H9 (cell line): Measurements from ENCODE around the gene GALNT17. TPM values are rescaled to one million over a fixed set of nuclear protein-coding genes. Genes with fewer than 3 reads are reported as not detected.

Source experiments
- DNase-seq: peaks from one replicate; pipeline ENCODE4 v3.0.0-alpha.2; 2017
- H2AFZ ChIP-seq: one replicate; pipeline ENCODE4 v1.6.1; 2013; ENCODE audit warnings: mild to moderate bottlenecking, low read length, control low read depth, moderate library complexity
- H2AK5ac ChIP-seq: 2 replicates; pipeline ENCODE4 v1.6.1; 2013; ENCODE audit warnings: low read length, control low read depth, mixed read lengths; ENCODE audit not compliant: insufficient read length
- H2BK120ac ChIP-seq: one replicate; pipeline ENCODE4 v1.6.1; 2013; ENCODE audit warnings: low read depth, mild to moderate bottlenecking, low read length, control low read depth, inconsistent platforms; ENCODE audit not compliant: poor library complexity, severe bottlenecking
- H2BK12ac ChIP-seq: 2 replicates; pipeline ENCODE4 v1.6.1; 2013; ENCODE audit warnings: low read length, control low read depth, mixed read lengths, low read depth; ENCODE audit not compliant: insufficient read length
- H2BK15ac ChIP-seq: 2 replicates; pipeline ENCODE4 v1.6.1; 2013; ENCODE audit warnings: low read depth, low read length, control low read depth
- H2BK20ac ChIP-seq: one replicate; pipeline ENCODE4 v1.6.1; 2013; ENCODE audit warnings: low read depth, mild to moderate bottlenecking, low read length, control low read depth, inconsistent platforms; ENCODE audit not compliant: poor library complexity, severe bottlenecking
- H2BK5ac ChIP-seq: 2 replicates; pipeline ENCODE4 v1.6.1; 2013; ENCODE audit warnings: low read length, control low read depth, mixed read lengths; ENCODE audit not compliant: insufficient read length
- H3K14ac ChIP-seq: 2 replicates; pipeline ENCODE4 v1.6.1; 2013; ENCODE audit warnings: low read length, control low read depth; ENCODE audit not compliant: insufficient read depth
- H3K18ac ChIP-seq: 2 replicates; pipeline ENCODE4 v1.6.1; 2013; ENCODE audit warnings: low read depth, mild to moderate bottlenecking, mixed read lengths, low read length, control low read depth; ENCODE audit not compliant: insufficient read length
- H3K23ac ChIP-seq: 2 replicates; pipeline ENCODE4 v1.6.1; 2013; ENCODE audit warnings: low read length, control low read depth, mixed read lengths, low read depth; ENCODE audit not compliant: insufficient read length
- H3K23me2 ChIP-seq: 2 replicates; pipeline ENCODE4 v1.6.1; 2013; ENCODE audit warnings: low read depth, mild to moderate bottlenecking, mixed read lengths, low read length, control low read depth; ENCODE audit not compliant: insufficient read length, poor library complexity, severe bottlenecking
- H3K27ac ChIP-seq: 2 replicates; pipeline ENCODE4 v1.5.1; 2013; ENCODE audit warnings: low read length, control low read depth, mixed read lengths, low read depth; ENCODE audit not compliant: insufficient read length
- H3K27me3 ChIP-seq: 2 replicates; pipeline ENCODE4 v1.6.1; 2013; ENCODE audit warnings: low read length, control low read depth, inconsistent platforms; ENCODE audit not compliant: insufficient read depth
- H3K4ac ChIP-seq: 2 replicates; pipeline ENCODE4 v1.6.1; 2013; ENCODE audit warnings: low read depth, mild to moderate bottlenecking, control low read depth, inconsistent platforms, low read length, moderate library complexity
- H3K4me1 ChIP-seq: 2 replicates; pipeline ENCODE4 v1.6.1; 2013; ENCODE audit warnings: low read length, control low read depth, inconsistent platforms; ENCODE audit not compliant: insufficient read depth
- H3K4me2 ChIP-seq: 2 replicates; pipeline ENCODE4 v1.6.1; 2013; ENCODE audit warnings: low read length, control low read depth, mixed read lengths; ENCODE audit not compliant: insufficient read length, insufficient read depth
- H3K56ac ChIP-seq: 2 replicates; pipeline ENCODE4 v1.6.1; 2013; ENCODE audit warnings: low read depth, mild to moderate bottlenecking, mixed read lengths, low read length, control low read depth; ENCODE audit not compliant: insufficient read length
- H3K79me1 ChIP-seq: 2 replicates; pipeline ENCODE4 v1.6.1; 2013; ENCODE audit warnings: low read depth, mild to moderate bottlenecking, moderate library complexity, low read length, control low read depth, inconsistent platforms; ENCODE audit not compliant: insufficient read depth, poor library complexity, severe bottlenecking
- H3K79me2 ChIP-seq: 2 replicates; pipeline ENCODE4 v1.6.1; 2013; ENCODE audit warnings: low read length, control low read depth, inconsistent platforms; ENCODE audit not compliant: insufficient read depth
- H3K9ac ChIP-seq: 2 replicates; pipeline ENCODE4 v1.6.1; 2013; ENCODE audit warnings: low read length, control low read depth, mixed read lengths; ENCODE audit not compliant: insufficient read length; ENCODE audit errors: extremely low read depth
- H3K9me3 ChIP-seq: one replicate; pipeline ENCODE4 v1.6.1; 2013; ENCODE audit warnings: low read depth, low read length, inconsistent platforms; ENCODE audit not compliant: control insufficient read depth
- H3T11ph ChIP-seq: one replicate; pipeline ENCODE4 v1.6.1; 2013; ENCODE audit warnings: mild to moderate bottlenecking, low read length, control low read depth, inconsistent platforms
- H4K20me1 ChIP-seq: one replicate; pipeline ENCODE4 v1.6.1; 2013; ENCODE audit not compliant: control insufficient read depth, insufficient read length, insufficient read depth
- H4K5ac ChIP-seq: 2 replicates; pipeline ENCODE4 v1.6.1; 2013; ENCODE audit warnings: low read depth, mild to moderate bottlenecking, mixed read lengths, low read length, control low read depth; ENCODE audit not compliant: insufficient read length
- H4K8ac ChIP-seq: replicated peaks from 2 replicates; pipeline ENCODE4 v1.6.1; 2013; ENCODE audit warnings: low read length, control low read depth, mixed read lengths, low read depth; ENCODE audit not compliant: insufficient read length
- H4K91ac ChIP-seq: 2 replicates; pipeline ENCODE4 v1.6.1; 2013; ENCODE audit warnings: low read depth, mild to moderate bottlenecking, moderate library complexity, mixed read lengths, low read length, control low read depth; ENCODE audit not compliant: insufficient read length
- H3K27ac Mint-ChIP-seq, 3 experiments: 2 replicates in 2 of 3; 3 replicates in 1 of 3; pipeline ENCODE4 v1.8.0; 2020 to 2021; ENCODE audit warnings: mixed read lengths in 3 of 3, mild to moderate bottlenecking in 1 of 3, moderate library complexity in 1 of 3
- H3K27me3 Mint-ChIP-seq: 2 replicates; pipeline ENCODE4 v1.8.0; 2021; ENCODE audit warnings: low read depth, mild to moderate bottlenecking, moderate library complexity, mixed read lengths
- H3K36me3 Mint-ChIP-seq, 3 experiments: 2 replicates in 2 of 3; 3 replicates in 1 of 3; pipeline ENCODE4 v1.8.0; 2020 to 2021; ENCODE audit warnings: low read depth in 3 of 3, mixed read lengths in 3 of 3; ENCODE audit not compliant: insufficient read depth in 1 of 3
- H3K4me1 Mint-ChIP-seq, 2 experiments: 2 replicates each; pipeline ENCODE4 v1.8.0; 2020; ENCODE audit warnings: mixed read lengths in 2 of 2
- H3K4me3 Mint-ChIP-seq, 2 experiments: 2 replicates in 1 of 2; 3 replicates in 1 of 2; pipeline ENCODE4 v1.8.0; 2020 to 2021; ENCODE audit warnings: mild to moderate bottlenecking in 2 of 2, mixed read lengths in 2 of 2, moderate library complexity in 1 of 2
- H3K9me3 Mint-ChIP-seq, 2 experiments: 2 replicates in 1 of 2; 3 replicates in 1 of 2; pipeline ENCODE4 v1.8.0; 2020; ENCODE audit warnings: mild to moderate bottlenecking in 2 of 2, mixed read lengths in 2 of 2, moderate library complexity in 1 of 2
- CTCF ChIP-seq: fragments of 200-600 bp; sonication (generic); conservative IDR thresholded peaks from 3 replicates; pipeline ENCODE4 v1.8.0; 2021; ENCODE audit warnings: antibody characterized with exemption, mild to moderate bottlenecking
- WGBS: extraction: QIAGEN DNeasy Blood & Tissue Kit; methylation state at CpG from one replicate; pipeline ENCODE4 v1.1.7; 2013; ENCODE audit warnings: missing lambda C conversion rate, low lambda C conversion rate, mixed read lengths; ENCODE audit not compliant: insufficient read length; ENCODE audit errors: extremely low coverage; 5-methylcytosine and 5-hydroxymethylcytosine counted together
- total RNA-seq: library from RNA; stranded (reverse); gene quantifications from 2 replicates; pipeline ENCODE4 v1.2.1, GENCODE V29; 2021

GALNT17 gene
- total RNA-seq, 1 experiment from 2014 or later = 43.2 TPM

GRCh38 chr7:71638108-71638507 lies 506.2 kb downstream of the GALNT17 start:
- Histone ChIP-seq H3K79me2 (no peaks in the 10 kb centered on the region), H3K27ac (no peak overlapping the region), H2BK12ac (no peak overlapping the region), H4K20me1 (no peaks in the 10 kb centered on the region), H2AFZ (no peak overlapping the region), H4K8ac (no peak overlapping the region), H3K23me2 (no peaks in the 10 kb centered on the region), H4K5ac (no peak overlapping the region), H3T11ph (no peak overlapping the region), H2BK120ac (no peak overlapping the region), H3K23ac (no peak overlapping the region), H2BK20ac (no peak overlapping the region), H2AK5ac (no peak overlapping the region), H2BK5ac (no peak overlapping the region), H3K79me1 (no peaks in the 10 kb centered on the region), H3K27me3 (no peaks in the 10 kb centered on the region), H3K4me2 (no peak overlapping the region), H3K56ac (no peak overlapping the region), H3K9me3 (no peaks in the 10 kb centered on the region), H3K4me1 (peaks cover 22% of the 10 kb centered on the region), H4K91ac (no peak overlapping the region), H2BK15ac (no peak overlapping the region), H3K9ac (no peak overlapping the region), H3K14ac (no peak overlapping the region), H3K4ac (no peak overlapping the region), H3K18ac (no peak overlapping the region)
- peaks cover 0 to 4% (median 4%) of the 10 kb centered on the region in 3 experiments; a peak in 2 of 7 replicates for H3K36me3 Mint-ChIP-seq
- H3K4me3 Mint-ChIP-seq = no peak overlapping the region
- no peak for DNase-seq
- no peak overlapping the region for H3K27ac Mint-ChIP-seq
- no CpG with 5 or more reads among the region's 1 CpG for WGBS
- no peak for TF ChIP-seq CTCF
- H3K27me3 Mint-ChIP-seq = no peaks in the 10 kb centered on the region
- peaks cover 42 to 54% of the 10 kb centered on the region in 2 experiments for H3K4me1 Mint-ChIP-seq
- H3K9me3 Mint-ChIP-seq = no peaks in the 10 kb centered on the region
